Nucleus accumbens (tissue), 56 donors: ENCODE data around the gene IDUA.
"Not testable (repeated sequence)": the region's sequence is repeated elsewhere in the genome, so short reads cannot be mapped to it uniquely, and the experiment has no call there.

Source experiments
- DNase-seq, 56 donors: peaks; one replicate each; lab custom pipeline; 2025; lab: John Stamatoyannopoulos, UW

IDUA gene

GRCh38 chr4:998096-998691 is 11.3 kb downstream of the IDUA start:
- no peak for DNase-seq

GRCh38 chr4:999240-999863 is 12.5 kb downstream of the IDUA start:
- not testable (repeated sequence) for DNase-seq

- no peak for DNase-seq
Observed at GRCh38 chr4:999882-1000425, 13.1 kb downstream of the IDUA start.

- no peak for DNase-seq
Observed at GRCh38 chr4:1000686-1001260, 13.9 kb downstream of the IDUA start.

GRCh38 chr4:1001561-1002130 is 14.8 kb downstream of the IDUA start:
- DNase-seq, result no peak

GRCh38 chr4:1002131-1002630 is 15.3 kb downstream of the IDUA start:
- no peak for DNase-seq

- no peak for DNase-seq
Observed at GRCh38 chr4:1002631-1003251, 15.9 kb downstream of the IDUA start.

- no peak for DNase-seq
Observed at GRCh38 chr4:1003271-1004070, 16.6 kb downstream of the IDUA start.

- no peak for DNase-seq
Observed at GRCh38 chr4:1004071-1004418, 17.2 kb downstream of the IDUA start.

- no peak for DNase-seq
Observed at GRCh38 chr4:1004557-1005485, 18.0 kb downstream of the IDUA start.

- DNase-seq, result no peak
Observed at GRCh38 chr4:1006856-1007255, 20.0 kb downstream of the IDUA start.

GRCh38 chr4:1008840-1009541 is 22.1 kb downstream of the IDUA start:
- peak in 3 of 56 donors; percentile 42 to 59 (median 51) for DNase-seq

GRCh38 chr4:1009542-1010394 is 22.9 kb downstream of the IDUA start:
- peak in 46 of 56 donors; percentile 12 to 83 (median 56) for DNase-seq

- DNase-seq, result peak in 5 of 56 donors; percentile 12 to 52 (median 20)
Observed at GRCh38 chr4:1010395-1011021, 23.7 kb downstream of the IDUA start.

GRCh38 chr4:1011022-1011665 is 24.3 kb downstream of the IDUA start, which contains the start of gene FGFRL1:
Gene FGFRL1 (plus strand): TSS chr4:1011626. CDS start chr4:1012486, 860 bp downstream.
- DNase-seq, result peak in 46 of 56 donors; percentile 10 to 86 (median 45)

- no peak for DNase-seq
Observed at GRCh38 chr4:1011666-1012033, 24.8 kb downstream of the IDUA start.
